ENCODE measurements around the gene POU2F2.

Gene POU2F2

GRCh38 chr19:42168206-42168605 lies 36.0 kb upstream of the POU2F2 start:
- H3K4me3 ChIP-seq (ENCODE audit: low read depth, low read length) = no peak overlapping the region
- DNase-seq (ENCODE audit: low read depth) = no peak
- TF ChIP-seq, protein P1, sequence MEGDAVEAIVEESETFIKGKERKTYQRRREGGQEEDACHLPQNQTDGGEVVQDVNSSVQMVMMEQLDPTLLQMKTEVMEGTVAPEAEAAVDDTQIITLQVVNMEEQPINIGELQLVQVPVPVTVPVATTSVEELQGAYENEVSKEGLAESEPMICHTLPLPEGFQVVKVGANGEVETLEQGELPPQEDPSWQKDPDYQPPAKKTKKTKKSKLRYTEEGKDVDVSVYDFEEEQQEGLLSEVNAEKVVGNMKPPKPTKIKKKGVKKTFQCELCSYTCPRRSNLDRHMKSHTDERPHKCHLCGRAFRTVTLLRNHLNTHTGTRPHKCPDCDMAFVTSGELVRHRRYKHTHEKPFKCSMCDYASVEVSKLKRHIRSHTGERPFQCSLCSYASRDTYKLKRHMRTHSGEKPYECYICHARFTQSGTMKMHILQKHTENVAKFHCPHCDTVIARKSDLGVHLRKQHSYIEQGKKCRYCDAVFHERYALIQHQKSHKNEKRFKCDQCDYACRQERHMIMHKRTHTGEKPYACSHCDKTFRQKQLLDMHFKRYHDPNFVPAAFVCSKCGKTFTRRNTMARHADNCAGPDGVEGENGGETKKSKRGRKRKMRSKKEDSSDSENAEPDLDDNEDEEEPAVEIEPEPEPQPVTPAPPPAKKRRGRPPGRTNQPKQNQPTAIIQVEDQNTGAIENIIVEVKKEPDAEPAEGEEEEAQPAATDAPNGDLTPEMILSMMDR (IDR thresholded peaks at IDR 0.05; ENCODE audit: low read depth, low read length, missing control alignments) = no peak

DNA sequence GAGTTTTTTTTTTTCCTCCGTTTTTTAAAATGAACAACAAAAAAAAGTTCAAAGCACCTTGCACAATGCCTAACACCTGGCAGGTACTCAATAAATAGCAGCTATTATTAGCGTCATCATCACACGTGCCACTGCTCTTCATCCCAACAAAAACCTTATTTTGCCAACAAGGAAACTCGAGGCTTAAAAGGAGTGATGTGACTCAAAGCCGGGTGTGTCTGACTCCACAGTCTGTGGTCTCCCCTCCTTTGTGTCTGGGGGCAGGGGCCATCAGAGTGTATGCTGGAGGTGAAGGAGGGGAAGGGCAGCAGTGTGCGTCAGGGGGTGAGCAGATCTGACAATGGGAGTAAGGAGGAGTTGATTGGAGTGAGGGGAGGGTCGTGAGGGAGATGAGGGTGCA lies 34.1 kb upstream of the POU2F2 start:
- H3K4me3 ChIP-seq (ENCODE audit: low read depth, low read length) = no peak overlapping the region
- TF ChIP-seq, protein P1 (IDR thresholded peaks at IDR 0.05; ENCODE audit: low read depth, low read length, missing control alignments) = no peak
- no peak for DNase-seq (ENCODE audit: low read depth)

DNA sequence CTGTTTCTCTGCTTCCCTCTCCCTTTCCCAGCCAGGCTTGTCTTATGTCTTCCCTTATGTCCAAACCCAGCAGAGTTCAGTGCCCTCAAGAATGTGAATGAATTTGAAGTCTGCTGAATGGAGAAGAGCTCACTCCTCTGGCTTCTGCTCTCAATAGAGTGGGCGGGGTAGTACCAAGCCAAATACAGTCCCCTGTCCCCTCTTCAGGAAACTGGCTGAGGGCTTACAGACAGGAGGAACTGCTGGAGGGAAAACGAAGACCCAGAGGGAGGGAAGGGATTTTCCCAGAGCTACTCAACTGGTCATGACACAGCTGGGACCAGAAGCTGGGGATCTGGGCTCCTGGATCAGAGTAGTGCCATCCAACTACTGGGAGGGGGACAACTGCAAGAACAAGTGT lies 32.9 kb upstream of the POU2F2 start:
- TF ChIP-seq, protein P1 (IDR thresholded peaks at IDR 0.05; ENCODE audit: low read depth, low read length, missing control alignments) = no peak
- no peak for DNase-seq (ENCODE audit: low read depth)
- H3K4me3 ChIP-seq (ENCODE audit: low read depth, low read length) = no peak overlapping the region

DNA sequence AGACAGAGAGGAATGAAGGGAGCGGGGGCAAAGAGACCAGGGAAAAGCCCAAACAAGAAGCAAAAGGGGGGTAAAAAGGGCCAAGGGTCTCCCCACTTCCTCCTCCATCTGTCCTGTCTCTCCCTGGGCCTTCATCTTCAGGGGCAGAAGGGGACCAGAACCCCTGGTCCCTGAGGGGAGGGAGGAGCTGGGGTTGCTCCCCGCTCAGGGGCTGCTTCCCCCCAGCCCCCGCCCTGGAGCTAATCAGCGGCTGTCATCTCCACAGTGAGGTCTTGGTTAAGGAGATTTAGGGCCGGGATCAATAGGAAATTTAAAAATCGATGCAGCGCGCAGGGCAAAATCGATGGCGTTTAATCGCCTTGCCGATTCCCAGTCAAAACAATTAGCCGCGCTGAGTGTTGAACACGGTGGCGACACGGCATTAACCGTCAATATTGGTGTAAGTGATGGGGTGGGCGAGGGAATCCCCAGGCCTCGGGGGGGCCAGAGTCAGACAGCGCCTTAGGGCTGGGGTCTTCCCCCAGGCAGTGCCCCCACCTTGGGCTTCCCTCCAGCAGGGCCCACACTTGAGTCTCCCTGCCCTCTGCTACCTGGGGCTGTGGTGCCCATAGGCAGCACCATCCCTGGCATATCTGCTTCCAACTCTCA lies 29.5 kb upstream of the POU2F2 start:
- no peak overlapping the region for H3K4me3 ChIP-seq (ENCODE audit: low read depth, low read length)
- no peak for DNase-seq (ENCODE audit: low read depth)
- TF ChIP-seq, protein P1 (IDR thresholded peaks at IDR 0.05; ENCODE audit: low read depth, low read length, missing control alignments) = no peak

GRCh38 chr19:42159942-42160341 lies 27.7 kb upstream of the POU2F2 start:
- TF ChIP-seq, protein P1 (IDR thresholded peaks at IDR 0.05; ENCODE audit: low read depth, low read length, missing control alignments) = no peak
- no peak for DNase-seq (ENCODE audit: low read depth)
- no peak overlapping the region for H3K4me3 ChIP-seq (ENCODE audit: low read depth, low read length)

GRCh38 chr19:42158926-42159325 lies 26.7 kb upstream of the POU2F2 start:
- TF ChIP-seq, protein P1 (IDR thresholded peaks at IDR 0.05; ENCODE audit: low read depth, low read length, missing control alignments) = no peak
- H3K4me3 ChIP-seq (ENCODE audit: low read depth, low read length) = no peak overlapping the region
- no peak for DNase-seq (ENCODE audit: low read depth)

DNA sequence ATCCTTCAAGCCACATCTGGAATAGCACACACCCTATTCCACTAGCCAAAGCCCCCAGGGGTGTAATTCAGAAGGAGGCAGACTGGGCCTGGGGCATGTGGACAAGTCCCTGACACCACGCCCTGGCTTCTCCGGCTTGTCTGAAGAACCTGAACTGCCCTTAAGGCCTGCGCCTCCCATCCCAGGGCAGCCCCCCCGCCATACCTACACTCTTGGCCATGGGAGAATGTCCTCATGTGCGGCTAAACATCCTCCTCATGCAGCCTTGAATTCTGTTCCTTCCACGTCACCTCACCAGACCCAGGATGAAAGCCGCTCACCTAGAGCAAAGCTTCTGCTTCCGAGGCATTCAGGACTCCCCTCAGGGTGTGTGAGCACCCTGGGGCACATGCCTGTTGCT lies 24.3 kb upstream of the POU2F2 start:
- no peak for DNase-seq (ENCODE audit: low read depth)
- TF ChIP-seq, protein P1 (IDR thresholded peaks at IDR 0.05; ENCODE audit: low read depth, low read length, missing control alignments) = no peak
- H3K4me3 ChIP-seq (ENCODE audit: low read depth, low read length) = no peak overlapping the region

Data from GM12864 (cell line).